GM19455 (cell line): ENCODE data around the gene PSMC2.
"Not testable (repeated sequence)": the region's sequence is repeated elsewhere in the genome, so short reads cannot be mapped to it uniquely, and the experiment has no call there.

Experiments used
- ATAC-seq: cut with Tn5 transposase; IDR thresholded peaks from one replicate; pipeline ENCODE4 v1.9.1; 2021; ENCODE audit not compliant: unreplicated experiment

PSMC2 gene

DNA sequence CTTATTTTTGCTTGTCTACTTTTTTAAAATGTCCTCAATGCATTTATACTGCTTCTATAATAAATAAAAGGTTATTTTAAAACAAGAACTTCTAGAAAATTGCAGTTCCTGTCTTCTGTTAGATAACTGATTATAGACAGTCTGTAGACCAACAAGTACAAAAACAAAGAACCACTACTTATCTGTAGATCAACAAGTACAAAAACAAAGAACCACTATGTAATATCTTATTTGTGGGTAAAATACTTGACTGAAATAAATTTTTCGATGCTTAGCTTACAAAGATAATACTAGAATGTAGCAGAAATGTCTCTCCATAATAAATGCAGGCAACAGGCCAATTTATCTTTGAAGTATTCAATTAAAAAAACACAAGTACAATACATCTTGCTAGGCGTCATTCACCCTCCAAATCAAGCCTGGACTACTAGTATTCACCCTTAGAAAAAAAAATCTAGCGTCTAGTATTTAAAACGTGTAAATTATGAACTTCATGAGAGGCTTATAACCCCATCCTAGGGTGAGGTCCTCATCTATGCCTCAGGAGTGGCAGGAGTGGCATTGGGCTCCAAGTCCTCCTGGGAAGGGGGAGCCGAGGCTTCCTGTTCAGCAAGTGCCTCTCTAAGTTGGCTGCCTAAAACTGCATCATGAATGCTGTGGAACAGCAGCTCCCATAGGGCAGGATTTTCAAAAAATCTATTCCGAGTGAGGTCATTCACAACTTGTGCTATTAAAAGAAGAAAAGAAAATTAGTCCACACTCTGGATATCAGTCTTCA lies 26.6 kb downstream of the PSMC2 start:
- no peak for ATAC-seq

DNA sequence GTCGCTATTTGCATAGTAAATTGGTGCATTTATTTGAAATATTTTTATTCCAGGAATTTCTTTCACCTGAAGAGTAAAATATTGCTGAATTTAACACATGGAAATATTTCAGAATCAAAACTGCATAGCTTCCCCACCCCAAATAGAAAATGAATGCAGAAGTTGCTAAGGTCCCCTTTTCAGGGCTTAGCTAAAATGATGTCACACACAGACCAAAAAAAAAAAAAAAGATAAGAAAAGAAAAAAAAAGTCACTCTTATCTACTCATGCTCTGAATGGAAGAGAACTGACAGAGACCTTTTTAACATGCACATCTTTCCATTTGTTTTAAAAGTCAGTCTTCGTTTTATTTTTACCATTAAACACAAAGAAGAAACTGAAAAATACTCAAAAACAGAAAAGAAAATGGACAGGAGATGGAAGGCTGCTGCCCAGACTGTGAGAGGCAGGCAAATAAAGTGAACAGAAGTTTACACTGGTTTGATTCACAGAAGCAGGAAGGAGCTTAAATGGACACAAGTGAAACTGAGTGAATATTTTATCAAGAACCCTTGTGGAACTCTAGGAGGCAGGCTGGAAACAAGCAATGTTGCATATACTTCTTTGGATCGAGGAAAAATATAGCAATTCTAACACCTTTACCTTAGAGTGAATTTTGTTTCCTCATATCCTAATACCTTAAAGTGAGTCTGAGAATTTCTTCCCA lies 32.0 kb downstream of the PSMC2 start:
- ATAC-seq: no peak

DNA sequence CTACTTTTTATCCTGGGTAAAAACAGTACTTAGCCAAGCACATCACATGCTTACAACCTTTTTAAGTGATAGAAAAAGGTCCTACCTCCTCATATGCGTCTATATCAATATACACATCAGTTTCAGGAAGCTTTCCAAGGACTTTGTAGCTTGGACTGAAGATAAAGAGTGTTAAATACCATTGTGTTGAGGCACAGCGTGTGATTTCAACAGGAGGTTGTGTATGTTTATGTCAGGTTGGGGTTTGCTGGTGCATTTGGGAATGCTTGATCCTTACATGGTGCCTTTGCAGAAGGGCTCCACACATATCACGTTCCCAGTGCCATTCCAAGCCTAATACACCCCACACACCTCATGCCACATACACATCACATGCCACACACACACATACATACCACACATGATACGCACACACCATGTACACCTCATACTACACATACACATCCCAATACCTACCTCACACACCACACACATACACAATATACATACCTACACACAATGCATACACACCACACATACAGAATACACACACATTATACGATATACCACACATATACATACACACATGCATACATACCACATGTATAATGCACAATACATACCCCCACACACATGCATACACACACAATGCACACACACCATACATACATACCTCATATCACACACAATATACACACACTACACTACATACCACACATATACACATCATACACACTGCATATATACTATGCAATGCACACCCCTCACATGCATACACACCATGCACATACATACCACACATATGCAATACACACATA lies 33.1 kb downstream of the PSMC2 start:
- no peak for ATAC-seq

DNA sequence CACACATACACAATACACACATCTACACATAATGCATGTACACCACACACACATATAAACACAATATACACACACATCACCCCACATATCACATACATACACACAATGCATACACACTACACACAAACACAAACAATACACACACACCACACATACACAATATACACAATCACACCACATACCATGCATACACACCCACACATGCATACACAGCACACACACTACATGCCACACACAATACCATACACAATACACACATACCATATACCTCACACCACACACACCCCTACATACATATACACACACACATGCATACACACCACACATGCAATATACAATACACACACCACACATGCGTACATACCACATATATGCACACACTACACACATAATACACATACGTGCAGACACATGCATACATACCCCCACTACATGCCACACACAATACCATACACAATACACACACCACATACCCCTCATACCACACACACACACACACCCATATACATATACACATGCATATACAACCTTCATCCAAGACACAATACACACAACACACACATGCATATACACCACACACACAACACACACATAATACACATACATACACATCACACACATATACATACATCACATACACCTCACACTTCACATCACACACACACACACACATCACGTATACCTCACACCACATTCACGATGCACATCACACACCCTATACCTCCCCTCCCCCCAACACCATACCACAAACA lies 34.0 kb downstream of the PSMC2 start:
- ATAC-seq: no peak

DNA sequence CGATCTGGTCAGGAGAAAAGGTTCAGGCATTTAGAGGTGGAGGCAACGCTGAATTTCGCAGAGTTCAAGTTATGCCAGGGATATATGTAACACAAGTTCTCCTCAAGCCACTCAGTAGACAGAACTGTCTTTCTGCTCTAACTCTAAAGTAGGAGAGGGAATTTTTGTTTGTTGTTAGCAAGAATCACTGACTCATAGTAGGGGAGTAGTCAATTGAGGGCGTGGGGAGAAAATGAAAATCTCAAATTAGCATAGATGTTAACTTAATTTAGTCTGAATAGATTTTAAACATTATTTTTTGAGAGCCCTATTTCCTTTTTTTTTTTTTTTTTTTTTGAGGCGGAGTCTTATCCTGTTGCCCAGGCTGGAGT lies 34.6 kb downstream of the PSMC2 start:
- no peak for ATAC-seq

DNA sequence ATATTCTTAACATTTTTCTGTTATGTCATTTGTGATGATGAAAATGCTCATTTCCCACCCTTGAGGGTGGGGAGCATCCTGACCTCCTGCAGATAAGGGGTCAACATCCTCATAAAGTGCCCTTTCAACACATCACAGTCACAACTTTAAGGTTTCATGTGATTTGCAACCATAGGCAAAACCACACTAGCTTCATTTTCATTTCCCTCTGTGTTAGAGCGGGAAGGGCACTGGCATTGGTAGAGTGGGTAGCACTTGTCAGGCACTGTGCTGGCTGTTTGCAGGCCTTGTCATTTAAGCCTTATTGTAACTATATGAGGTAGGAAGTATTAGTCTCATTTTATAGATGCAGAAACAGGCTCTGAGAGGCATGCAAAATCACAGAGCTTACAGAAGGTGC lies 39.8 kb downstream of the PSMC2 start:
- no peak for ATAC-seq

DNA sequence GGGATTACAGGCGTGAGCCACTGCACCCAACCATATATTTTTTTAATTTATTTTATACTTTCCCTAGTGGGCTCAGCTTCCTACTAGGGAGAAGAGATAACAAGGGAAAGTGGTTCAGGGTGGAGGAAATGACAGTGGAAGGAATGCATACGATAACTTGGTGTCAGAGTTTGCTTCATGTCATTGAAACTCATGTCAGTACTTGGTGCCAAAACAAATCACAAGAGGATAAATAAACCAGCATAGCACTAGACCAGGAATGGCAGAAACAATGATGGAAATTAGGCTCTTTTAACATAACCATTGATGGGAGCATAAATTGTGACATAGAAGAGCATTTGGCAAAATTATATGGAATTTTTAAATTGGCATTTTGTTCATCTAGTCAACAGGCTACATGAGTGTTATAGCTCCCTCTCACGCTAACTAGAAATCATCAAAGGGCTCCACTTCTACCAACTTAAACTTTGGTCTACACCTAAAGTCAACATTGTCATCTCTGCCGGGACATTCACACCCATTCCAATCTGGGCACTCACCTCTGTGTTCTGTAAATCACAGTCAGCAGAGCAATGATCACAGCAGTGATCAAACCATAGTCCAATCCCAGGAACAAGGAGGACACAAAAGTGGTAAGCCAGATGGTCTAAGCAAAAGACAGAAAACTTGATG lies 41.2 kb downstream of the PSMC2 start:
- ATAC-seq: no peak

DNA sequence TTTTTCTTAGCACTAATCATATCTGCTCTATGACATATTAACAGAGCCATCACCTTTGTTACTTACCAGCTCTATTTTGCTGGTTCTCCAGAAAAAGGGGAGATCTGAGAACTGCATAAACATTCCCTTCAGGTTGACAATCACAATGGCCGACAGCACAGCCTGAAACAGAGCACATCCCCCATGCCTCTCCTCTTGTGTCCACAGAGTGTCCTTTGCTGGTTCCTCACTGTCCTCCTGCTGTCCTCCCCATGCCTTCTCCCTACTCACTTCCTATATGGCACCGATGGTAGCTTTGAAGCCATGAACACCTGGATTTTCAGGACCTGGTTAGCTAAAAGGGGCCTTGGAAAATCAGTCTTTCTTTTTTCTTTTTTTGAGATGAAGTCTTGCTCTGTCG lies 41.8 kb downstream of the PSMC2 start:
- no peak for ATAC-seq

DNA sequence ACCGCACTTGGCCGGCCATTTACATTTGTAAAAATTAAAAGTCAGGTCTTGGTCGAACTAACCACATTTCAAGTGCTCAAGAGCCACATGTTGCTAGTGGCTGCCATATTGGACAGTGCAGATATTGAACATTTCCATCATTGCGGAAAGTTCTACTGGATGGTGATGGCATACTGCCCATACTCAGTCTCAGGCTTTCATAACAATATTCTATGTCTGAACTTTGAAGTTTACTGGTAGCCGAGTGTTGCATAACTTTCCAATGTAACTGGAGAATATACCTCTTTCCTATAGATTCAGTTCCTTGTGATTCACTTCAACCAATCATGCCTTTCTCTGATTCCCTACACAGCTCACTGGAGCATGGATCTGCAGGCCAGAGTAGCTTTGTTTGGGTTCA lies 43.7 kb downstream of the PSMC2 start:
- ATAC-seq: no peak

DNA sequence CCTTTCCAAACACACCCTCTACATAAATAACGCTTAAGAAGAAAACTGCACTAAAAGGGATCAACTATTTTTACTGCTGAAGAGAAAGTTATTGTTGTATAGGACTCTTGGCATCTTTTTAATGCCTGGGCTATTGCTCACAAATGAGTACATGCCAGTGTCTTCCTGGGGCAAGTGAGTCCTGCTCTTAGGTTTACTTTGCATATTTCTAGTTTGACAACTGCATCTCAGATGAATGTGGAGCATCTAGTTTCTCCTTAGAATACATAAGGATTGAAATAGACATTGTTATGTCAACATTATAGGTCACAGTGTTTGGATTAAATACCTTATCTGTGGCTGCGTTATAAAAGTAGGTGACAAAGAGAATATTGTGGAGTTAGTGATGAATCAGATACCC lies 44.5 kb downstream of the PSMC2 start:
- ATAC-seq: no peak

DNA sequence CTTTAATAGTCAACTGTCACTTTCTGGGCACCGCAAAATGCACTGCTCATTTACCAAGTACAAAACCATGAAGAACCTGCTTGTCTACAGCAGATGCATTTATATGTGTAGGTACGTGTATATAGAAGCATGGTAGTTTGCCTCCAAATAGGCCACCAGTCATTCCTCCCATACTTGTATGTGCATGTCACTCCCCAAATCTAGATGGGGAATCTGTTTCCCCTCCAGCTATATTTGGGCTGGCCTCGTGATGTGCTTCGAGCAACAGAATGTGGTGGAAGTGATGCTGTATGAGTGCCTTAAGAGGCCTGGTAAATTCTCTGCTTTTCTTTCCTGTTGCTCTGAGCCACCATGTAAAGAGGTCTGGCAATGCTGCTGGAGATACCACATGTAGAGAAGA lies 47.1 kb downstream of the PSMC2 start:
- ATAC-seq: no peak

DNA sequence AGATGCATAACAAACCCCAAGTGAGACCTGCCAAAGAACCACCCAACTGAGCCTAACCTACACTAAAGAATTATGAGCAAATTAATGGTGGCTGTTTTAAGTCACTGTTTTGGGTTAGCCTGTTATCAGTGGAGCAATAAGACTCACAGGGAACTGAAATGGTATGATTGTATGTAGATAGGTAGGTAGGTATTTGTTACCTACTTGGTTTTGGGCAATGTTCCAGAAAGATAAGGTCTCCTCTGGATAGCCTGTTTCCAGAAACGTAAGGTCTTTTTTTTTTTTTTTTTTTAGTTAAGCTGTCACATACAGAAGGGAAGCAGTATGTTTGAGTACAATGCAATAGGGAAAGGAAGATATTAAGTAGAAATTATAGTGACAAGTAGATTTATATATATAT lies 47.6 kb downstream of the PSMC2 start:
- ATAC-seq: no peak

DNA sequence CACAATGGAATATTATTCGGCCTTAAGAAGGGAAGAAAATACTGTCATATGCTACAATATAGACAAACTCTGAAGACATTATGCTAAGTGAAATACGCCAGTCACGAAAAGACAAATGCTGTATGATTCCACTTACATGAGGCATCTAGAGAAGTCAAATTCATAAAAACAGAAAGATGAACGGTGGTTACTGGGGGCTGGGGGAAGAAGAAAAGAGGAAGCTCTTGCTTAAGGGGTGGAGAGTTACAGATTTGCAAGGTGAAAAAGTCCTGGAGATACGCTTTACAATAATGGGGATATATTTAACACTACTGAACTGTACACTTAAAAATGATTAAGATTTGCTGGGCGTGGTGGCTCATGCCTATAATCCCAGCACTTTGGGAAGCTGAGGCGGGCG lies 49.0 kb downstream of the PSMC2 start:
- no peak for ATAC-seq

DNA sequence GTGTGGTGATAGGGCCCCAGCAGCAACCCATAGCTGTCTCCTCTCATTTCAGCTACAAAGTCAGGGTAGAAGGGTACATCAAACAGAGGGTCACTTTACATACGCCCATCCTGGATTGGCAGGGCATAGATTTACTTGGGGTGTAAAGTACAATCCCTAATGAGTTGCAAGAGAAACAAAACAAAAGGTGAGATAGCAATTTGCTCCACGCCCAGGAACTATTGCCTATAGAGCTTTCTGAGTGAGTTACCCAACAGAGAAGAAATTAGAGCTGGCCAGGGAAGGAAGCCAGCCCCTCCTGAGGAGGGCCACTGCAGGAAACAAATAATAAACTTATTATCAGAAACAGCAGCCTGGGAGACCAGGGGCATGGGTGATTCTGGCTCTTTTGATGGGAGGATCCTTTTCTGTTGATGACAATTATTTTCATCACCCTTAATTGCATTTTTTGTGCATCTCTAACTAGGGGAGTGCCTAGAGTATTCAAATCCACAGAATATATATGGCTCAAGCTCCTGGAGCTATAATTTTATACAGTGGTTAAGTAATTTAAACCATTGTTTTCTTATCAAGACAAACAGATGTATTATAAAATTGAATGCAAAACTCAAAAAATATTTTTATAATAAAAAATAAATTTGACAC lies 51.2 kb downstream of the PSMC2 start:
- no peak for ATAC-seq

DNA sequence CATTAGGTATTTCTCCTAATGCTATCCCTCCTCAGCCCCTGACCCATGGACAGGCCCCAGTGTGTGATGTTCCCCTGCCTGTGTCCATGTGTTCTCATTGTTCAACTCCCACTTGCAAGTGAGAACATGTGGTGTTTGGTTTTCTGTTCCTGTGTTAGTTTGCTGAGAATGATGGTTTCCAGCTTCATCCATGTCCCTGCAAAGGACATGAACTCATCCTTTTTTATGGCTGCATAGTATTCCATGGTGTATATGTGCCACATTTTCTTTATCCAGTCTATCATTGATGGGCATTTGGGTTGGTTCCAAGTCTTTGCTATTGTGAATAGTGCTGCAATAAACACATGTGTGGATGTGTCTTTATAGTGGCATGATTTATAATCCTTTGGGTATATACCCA lies 52.2 kb downstream of the PSMC2 start:
- ATAC-seq: not testable (repeated sequence)

DNA sequence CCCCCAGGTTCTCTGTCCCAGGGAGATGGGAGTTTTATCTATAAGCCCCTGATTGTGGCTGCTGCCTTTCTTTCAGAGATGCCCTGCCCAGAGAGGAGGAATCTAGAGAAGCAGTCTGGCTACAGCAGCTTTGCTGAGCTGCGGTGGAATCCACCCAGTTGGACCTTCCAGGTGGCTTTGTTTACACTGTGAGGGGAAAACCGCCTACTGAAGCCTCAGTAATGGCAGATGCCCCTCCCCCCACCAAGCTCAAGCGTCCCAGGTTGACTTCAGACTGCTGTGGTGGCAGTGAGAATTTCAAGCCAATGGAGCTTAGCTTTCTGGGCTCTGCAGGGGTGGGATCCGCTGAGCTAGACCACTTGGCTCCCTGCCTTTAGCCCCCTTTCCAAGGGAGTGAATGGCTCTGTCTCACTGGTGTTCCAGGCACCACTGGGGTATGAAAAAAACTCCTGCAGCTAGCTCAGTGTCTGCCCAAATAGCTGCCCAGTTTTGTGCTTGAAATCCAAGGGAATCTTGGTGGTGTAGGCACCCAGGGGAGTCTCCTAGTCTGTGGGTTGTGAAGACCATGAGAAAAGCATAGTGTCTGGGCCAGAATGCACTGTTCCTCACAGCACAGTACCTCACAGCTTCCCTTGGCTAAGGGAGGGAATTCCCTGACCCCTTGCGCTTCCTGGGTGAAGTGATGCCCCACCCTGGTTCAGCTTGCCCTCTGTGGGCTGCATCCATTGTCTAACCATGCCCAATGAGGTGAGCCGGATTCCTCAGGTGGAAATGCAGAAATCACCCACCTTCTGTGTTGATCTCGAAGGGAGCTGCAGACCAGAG lies 58.6 kb downstream of the PSMC2 start:
- ATAC-seq: not testable (repeated sequence)

DNA sequence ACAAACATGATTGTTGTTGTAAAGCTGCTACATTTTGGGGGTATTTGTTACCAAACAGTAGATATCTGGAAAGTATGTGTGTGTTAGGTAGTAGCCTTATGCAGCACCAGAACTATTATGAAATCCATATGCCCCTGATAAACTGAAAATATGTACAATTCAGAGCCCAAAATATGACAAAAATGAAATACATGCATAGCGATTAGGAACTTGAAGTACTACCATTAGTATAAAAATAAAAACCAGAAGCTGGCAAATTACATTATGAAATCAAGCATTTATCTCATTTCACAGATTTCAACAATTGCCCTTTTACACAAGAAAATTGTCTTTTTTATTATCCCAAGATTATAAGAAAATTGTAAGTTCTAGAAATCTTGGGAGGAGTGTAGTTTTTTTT lies 64.7 kb downstream of the PSMC2 start:
- ATAC-seq: no peak

DNA sequence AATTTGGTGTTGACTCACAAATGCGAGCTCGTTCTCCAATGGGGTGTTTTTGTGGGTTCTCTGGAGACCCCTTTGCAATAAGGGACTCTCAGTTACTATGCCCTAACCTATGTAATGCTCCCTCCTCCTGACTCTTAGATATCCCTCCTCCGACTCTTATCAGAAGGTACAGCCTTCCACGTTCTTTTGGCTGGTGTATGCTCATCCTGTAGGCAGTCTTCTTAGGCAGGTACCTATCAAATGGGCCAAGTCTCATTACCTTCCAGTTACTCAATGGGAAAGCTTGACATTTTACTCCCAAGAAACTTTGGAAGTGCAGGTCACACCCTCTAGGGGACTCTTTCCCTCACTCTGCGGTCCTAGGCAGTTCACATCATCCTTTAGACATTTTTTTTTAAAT lies 66.0 kb downstream of the PSMC2 start:
- ATAC-seq: no peak

DNA sequence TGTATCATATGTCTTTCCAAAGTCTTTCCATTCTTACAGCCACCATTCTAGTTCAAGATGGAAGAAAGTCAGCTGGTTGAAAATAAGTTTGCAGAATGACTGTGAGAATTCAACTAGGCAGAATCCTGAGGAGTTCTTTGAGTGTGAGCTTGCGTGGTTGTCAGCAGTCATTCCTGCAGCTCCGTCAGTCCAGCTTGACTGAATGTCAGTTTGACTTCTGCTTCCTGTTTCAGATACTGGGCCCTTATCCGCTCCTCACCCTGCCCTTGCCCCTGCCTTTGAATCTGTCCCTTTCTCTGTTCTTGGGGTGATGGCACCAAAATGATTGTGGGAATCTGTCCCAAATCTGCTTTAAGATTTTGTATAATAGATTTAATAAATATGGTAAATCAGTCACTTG lies 70.8 kb downstream of the PSMC2 start:
- no peak for ATAC-seq
